VCaP (cell line): ENCODE results near the gene TEAD1.

Experiments used
- H3K27ac ChIP-seq: fragments of 450-650 bp; 2 replicates; pipeline ENCODE4 v1.5.1; 2017
- TF ChIP-seq, protein P1 (sequence below): fragments of 450-650 bp; conservative IDR thresholded peaks from 2 replicates; pipeline ENCODE4 v1.5.1; 2017; ENCODE audit warnings: mild to moderate bottlenecking, moderate library complexity

Gene TEAD1

DNA sequence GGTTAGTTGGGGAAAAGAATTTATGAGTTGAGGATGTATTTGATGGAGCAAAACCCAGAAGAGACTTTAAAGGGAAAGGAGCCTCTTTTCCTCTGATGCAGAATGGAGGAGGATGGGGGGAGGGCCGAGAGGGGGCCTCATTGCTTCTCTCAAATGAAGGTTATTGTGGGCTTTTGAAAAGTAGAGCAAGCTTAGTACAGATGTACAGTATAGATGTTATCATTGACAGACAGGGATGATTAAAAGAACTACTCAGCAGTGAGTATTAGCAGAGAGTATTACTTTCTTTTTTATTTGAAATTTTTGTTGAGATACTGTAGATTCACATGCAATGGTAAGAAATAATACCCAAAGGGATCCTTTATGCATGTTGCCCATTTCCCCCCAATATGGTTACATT is 98.1 kb downstream of the TEAD1 start:
- TF ChIP-seq, protein P1, sequence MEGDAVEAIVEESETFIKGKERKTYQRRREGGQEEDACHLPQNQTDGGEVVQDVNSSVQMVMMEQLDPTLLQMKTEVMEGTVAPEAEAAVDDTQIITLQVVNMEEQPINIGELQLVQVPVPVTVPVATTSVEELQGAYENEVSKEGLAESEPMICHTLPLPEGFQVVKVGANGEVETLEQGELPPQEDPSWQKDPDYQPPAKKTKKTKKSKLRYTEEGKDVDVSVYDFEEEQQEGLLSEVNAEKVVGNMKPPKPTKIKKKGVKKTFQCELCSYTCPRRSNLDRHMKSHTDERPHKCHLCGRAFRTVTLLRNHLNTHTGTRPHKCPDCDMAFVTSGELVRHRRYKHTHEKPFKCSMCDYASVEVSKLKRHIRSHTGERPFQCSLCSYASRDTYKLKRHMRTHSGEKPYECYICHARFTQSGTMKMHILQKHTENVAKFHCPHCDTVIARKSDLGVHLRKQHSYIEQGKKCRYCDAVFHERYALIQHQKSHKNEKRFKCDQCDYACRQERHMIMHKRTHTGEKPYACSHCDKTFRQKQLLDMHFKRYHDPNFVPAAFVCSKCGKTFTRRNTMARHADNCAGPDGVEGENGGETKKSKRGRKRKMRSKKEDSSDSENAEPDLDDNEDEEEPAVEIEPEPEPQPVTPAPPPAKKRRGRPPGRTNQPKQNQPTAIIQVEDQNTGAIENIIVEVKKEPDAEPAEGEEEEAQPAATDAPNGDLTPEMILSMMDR: no peak
- H3K27ac ChIP-seq: no peak overlapping the region

DNA sequence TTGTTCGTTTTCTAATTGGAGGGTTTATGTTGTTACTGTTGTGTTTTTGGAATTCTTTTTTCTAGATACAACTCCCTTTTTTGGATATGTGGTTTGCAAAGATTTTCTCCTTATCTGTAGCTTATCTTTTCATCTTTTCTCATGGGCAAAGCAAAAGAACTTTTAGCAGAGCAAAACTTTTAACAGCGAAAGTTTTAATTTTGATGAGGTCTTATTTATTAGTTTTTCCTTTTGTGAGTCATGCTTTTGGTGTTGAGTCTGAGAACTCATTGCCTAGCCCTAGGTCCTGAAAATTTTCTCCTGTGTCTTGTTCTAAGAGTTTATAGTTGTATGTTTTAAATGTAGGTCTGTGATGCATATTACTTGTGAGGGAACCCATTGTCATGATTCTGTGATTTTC is 99.4 kb downstream of the TEAD1 start:
- H3K27ac ChIP-seq: no peak overlapping the region
- TF ChIP-seq, protein P1: no peak

DNA sequence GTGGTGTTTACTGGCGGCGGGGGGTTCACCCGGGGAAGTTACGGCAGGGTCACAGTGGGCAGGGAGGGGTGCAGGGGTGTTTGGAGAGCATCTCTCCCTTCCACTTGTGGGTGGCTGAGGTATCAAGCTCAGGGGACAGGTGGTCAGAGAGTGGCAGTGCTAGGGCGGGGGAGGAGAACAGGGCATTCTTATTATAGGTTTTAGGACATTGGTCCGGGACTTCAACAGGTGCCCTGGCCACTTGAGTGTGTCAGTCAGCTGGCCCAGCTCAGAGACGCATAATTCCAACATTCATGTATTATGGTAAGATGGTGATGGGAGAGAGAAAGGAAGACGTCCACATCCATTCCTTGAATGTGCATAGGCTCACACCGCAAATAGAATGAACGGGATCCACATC is 101.7 kb downstream of the TEAD1 start:
- H3K27ac ChIP-seq: no peak overlapping the region
- TF ChIP-seq, protein P1: no peak

DNA sequence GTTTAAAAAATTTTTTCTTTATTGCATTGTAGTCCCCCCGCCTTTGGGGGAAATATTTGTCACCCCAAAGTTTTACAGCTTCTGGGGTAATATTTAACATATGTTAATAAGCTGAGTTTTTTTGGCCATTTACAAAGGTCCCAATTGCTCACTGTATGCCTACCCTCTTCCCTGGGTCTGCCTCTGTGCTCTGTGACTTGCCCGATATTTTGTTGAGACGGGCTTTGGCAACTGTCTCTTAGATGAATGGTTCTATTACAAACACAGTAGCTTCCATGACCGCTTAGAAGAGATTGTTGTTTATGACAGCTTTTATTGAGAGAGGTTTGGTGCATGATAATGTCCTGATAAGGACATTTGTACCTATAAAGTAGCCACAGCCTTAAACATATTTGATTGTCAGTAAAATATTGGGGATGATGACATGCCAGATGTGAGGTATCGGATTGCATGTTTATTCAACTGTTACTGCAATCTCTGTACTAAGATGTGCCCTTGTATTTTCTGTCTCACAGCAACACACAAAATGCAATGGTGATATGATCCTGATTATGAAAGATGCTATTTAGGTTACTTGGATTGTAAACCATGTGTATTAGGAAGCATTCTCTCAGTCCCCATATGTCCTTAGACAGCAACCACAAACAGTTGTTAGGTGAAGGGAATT is 103.1 kb downstream of the TEAD1 start:
- TF ChIP-seq, protein P1: no peak

DNA sequence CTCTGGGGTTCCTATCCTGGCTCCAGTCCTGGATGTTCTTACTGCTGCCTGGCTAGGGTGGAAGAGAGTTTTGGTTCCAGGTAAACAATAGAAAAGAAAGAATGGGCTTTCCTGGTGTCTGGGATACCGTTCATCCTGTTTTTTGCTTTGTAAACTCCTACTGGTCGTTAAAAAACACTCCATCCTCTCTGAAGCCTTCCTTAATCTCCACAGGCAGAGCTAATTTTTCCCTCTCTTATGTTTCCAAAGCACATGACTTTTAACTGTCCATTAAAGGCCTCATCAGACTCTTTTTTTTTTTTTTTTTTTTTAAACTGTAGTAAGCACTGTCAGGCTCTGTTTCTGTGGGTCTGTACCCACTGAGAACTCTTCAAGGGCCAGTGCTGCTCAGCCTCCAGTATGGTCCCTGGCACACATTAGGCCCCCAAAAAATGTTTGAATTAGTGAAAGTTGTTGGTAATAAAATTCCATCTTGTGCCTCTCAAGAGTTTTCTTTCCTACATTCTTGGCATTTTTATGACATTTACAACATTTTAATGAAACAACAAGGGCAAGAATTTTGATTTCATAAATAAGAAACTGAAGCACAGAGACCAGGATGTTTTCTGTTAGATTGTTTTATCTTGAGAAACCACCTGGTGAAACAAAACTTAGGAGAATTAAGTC is 104.2 kb downstream of the TEAD1 start:
- H3K27ac ChIP-seq: peak overlapping the region; percentile 36; the same call in 1 of the 2 replicates
- TF ChIP-seq, protein P1: no peak

More for the DNA sequence above, 103.1 kb downstream of the TEAD1 start:
- H3K27ac ChIP-seq: peak overlapping the region; percentile 36

DNA sequence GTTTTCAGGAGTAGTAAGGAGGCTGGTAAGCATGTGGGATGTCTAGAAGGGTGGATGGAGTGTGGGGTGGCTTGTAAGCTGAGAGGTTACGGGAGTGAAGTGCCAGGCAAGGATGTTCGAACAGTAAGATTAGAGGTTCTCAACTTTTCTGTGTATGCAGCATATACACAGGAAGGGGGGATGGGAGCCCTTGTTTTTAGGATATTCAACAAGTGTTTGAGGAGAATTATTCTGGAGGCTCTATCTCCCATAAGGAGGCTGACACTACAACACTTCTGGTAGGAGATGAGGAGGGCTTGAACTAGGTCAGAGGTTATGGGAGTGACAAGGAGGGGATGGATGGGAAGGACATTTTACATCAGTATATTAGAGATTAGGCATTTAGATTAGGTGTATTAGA is 109.5 kb downstream of the TEAD1 start:
- TF ChIP-seq, protein P1: no peak
- H3K27ac ChIP-seq: no peak overlapping the region

DNA sequence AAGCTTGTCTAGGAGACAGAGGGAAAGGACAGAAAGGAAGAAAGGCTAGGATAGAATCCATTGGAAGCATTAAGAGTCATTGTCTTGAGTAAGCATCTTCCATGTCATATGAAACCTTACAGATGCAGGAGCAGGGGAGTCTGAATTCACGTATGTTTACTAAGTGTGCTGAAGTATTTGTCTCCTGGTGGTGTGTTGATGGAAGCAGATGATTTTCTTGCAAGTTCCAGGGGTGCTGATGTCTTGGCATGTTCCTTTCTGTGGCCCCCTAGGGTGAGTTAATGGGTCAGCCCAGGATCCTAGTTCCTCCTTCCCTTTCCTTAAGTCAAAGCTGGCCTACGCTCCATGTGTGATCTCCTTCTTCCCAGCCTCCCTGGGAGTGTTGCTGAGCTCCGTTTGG is 110.2 kb downstream of the TEAD1 start:
- no peak overlapping the region for H3K27ac ChIP-seq
- TF ChIP-seq, protein P1: no peak
